RWPE1 (cell line): ENCODE results near the gene GOLGA5.
"Not testable (repeated sequence)": the region's sequence is repeated elsewhere in the genome, so short reads cannot be mapped to it uniquely, and the experiment has no call there.

Source experiments
- CTCF ChIA-PET: fragments of 350-600 bp; sonication (Branson Sonifier 250); formaldehyde crosslinking; extraction: SDS; loops from one replicate; lab custom pipeline; 2021; lab: Yijun Ruan, JAX
- POLR2A ChIA-PET: fragments of 400-600 bp; formaldehyde crosslinking; extraction: SDS; loops from one replicate; lab custom pipeline; 2020; ENCODE audit warnings: antibody characterized with exemption; ENCODE audit not compliant: low non-redundant PET; lab: Yijun Ruan, JAX
- DNase-seq: peaks from one replicate; pipeline ENCODE4 v3.0.0; 2012; ENCODE audit warnings: low spot score
- H3K27ac ChIP-seq: fragments of 450-650 bp; 2 replicates; pipeline ENCODE4 v1.5.1; 2017
- CTCF ChIP-seq: fragments of 450-650 bp; conservative IDR thresholded peaks from 2 replicates; pipeline ENCODE4 v1.5.1; 2017; ENCODE audit warnings: low read depth, mild to moderate bottlenecking

Gene GOLGA5

GRCh38 chr14:92846162-92846897 is 52.2 kb downstream of the GOLGA5 start:
- ChIA-PET CTCF (interaction anchor here (0.6 kb wide), 1 partner anchor 35 kb away, joined by 11 read pairs; no protein-coding TSS in a partner anchor), POLR2A (no interaction called here)
- TF ChIP-seq CTCF, result no peak
- DNase-seq, result peak; percentile 54
- no peak overlapping the region for H3K27ac ChIP-seq

GRCh38 chr14:92847278-92847677 is 53.2 kb downstream of the GOLGA5 start:
- POLR2A ChIA-PET, result no interaction called here
- TF ChIP-seq CTCF, result no peak
- DNase-seq, result no peak
- CTCF ChIA-PET, result interaction anchor here (0.6 kb wide), 1 partner anchor 34 kb away, joined by 11 read pairs; no protein-coding TSS in a partner anchor
- H3K27ac ChIP-seq, result no peak overlapping the region

- CTCF ChIA-PET, result interaction anchor here (0.7 kb wide), 1 partner anchor 78 kb away, joined by 3 read pairs; no protein-coding TSS in a partner anchor
- H3K27ac ChIP-seq, result no peak overlapping the region
- no peak for TF ChIP-seq CTCF
- no peak for DNase-seq
- POLR2A ChIA-PET, result no interaction called here
Measured at GRCh38 chr14:92847749-92848148, 53.6 kb downstream of the GOLGA5 start.

GRCh38 chr14:92848887-92849286 is 54.8 kb downstream of the GOLGA5 start:
- POLR2A ChIA-PET, result no interaction called here
- TF ChIP-seq CTCF, result no peak

GRCh38 chr14:92850492-92850891 is 56.4 kb downstream of the GOLGA5 start:
- DNase-seq, result no peak
- TF ChIP-seq CTCF, result no peak
- no peak overlapping the region for H3K27ac ChIP-seq

More at GRCh38 chr14:92848887-92849286, 54.8 kb downstream of the GOLGA5 start:
- DNase-seq, result no peak
- CTCF ChIA-PET, result no interaction called here
- H3K27ac ChIP-seq, result no peak overlapping the region

GRCh38 chr14:92853136-92853535 is 59.0 kb downstream of the GOLGA5 start:
- DNase-seq, CTCF ChIA-PET, POLR2A ChIA-PET, H3K27ac ChIP-seq: not testable (repeated sequence)

More at GRCh38 chr14:92850492-92850891, 56.4 kb downstream of the GOLGA5 start:
- ChIA-PET CTCF (interaction anchor here (0.6 kb wide), 1 partner anchor 162 kb away, joined by 3 read pairs; no protein-coding TSS in a partner anchor), POLR2A (no interaction called here)
